ENCODE data around the gene TMEM178A. TPM values are rescaled to one million over a fixed set of nuclear protein-coding genes. Genes with fewer than 3 reads are reported as not detected.
A peak's percentile ranks its signal among the peaks of the same experiment; 100 is the strongest.

Gene TMEM178A
- total and polyA plus RNA-seq, 2 of the 4 experiments (the other 2 are of a cell fraction), result 0.18 to 1.8 TPM

DNA sequence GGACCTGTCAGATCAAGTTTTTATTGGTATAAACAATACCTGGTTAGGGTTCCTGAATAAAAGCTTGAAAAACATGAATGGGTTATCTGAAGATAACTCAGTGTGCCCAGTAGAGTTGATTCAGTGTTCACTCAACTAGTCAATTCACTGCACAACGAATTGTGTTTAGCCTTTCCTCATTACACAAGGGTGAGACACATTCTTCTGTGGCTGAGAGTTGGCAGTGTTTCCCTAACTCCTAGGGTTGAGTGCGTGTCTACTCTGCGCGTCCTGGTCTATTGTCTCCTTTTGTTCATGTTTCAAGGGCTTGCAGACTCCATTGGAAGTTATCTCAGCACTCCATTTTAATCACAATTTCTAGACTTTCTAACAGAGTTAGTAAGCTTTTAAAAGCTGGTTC lies 32.8 kb upstream of the TMEM178A start:
- Histone ChIP-seq H3K18ac (ENCODE audit: low read depth, low read length) (peak overlapping the region; percentile 60; the same call in 1 of the 2 replicates), H3K36me3 (ENCODE audit: control insufficient read depth, insufficient read depth, low read length) (no peaks in the 10 kb centered on the region), H3K4me2 (ENCODE audit: low read depth, low read length) (no peak overlapping the region), H2AK9ac (replicated peaks; ENCODE audit: low read depth, low read length, poor library complexity) (no peak overlapping the region), H3K79me1 (ENCODE audit: low read depth in 1 of 2, low read length in 2 of 2) (no peaks in the 10 kb centered on the region), H2AFZ (replicated peaks; ENCODE audit: low read length, poor library complexity) (peak overlapping the region; percentile 5), H3K27ac (ENCODE audit: insufficient read depth, low read length) (no peak overlapping the region), H2BK120ac (ENCODE audit: low read depth, low read length) (peak overlapping the region; percentile 37; the same call in 1 of the 2 replicates), H3K4me1 (ENCODE audit: control insufficient read depth, insufficient read depth, low read length) (peaks cover 6% of the 10 kb centered on the region; the same call in 1 of the 2 replicates), H2BK15ac (ENCODE audit: low read depth, low read length) (peak overlapping the region; percentile 51; the same call in 1 of the 3 replicates), H3K56ac (ENCODE audit: extremely low read depth, insufficient read depth, low read length) (no peak overlapping the region), H2AK5ac (ENCODE audit: low read depth, low read length) (peak overlapping the region; percentile 52; the same call in 1 of the 2 replicates), H4K91ac (ENCODE audit: insufficient read depth, low read depth, low read length) (no peak overlapping the region), H3K9me3 (ENCODE audit: control insufficient read depth, insufficient read depth, low read length) (no peaks in the 10 kb centered on the region), H4K5ac (ENCODE audit: low read depth, low read length) (no peak overlapping the region), H3K27me3 (ENCODE audit: control insufficient read depth, insufficient read depth, low read length) (no peaks in the 10 kb centered on the region), H4K8ac (ENCODE audit: low read depth in 2 of 2, low read length in 2 of 2) (peak overlapping the region in 1 of 2 experiments; percentile 36; a peak in 1 of 4 replicates), H3K23ac (ENCODE audit: low read depth, low read length) (no peak overlapping the region), H3K9ac (ENCODE audit: low read depth, low read length) (no peak overlapping the region), H2BK5ac (ENCODE audit: low read depth, low read length, poor library complexity, severe bottlenecking) (peak overlapping the region; percentile 64), H2BK20ac (ENCODE audit: low read depth, low read length) (peak overlapping the region; percentile 40), H3K9me1 (ENCODE audit: insufficient read depth, low read length) (peaks cover 3% of the 10 kb centered on the region), H3K4ac (ENCODE audit: low read depth, low read length) (peak overlapping the region; percentile 58; the same call in 1 of the 2 replicates), H3K4me3 (ENCODE audit: insufficient read depth, low read depth, low read length) (no peak overlapping the region), H3K14ac (replicated peaks; ENCODE audit: low read depth, low read length) (peak overlapping the region; percentile 81), H4K20me1 (ENCODE audit: insufficient read depth, low read length) (no peaks in the 10 kb centered on the region)
- ATAC-seq (ENCODE audit: low read depth) (0 out of 2 replicates have a peak, but pooled peaks have one; percentile 38), DNase-seq (peak; percentile 84)
- intact Hi-C loops (cut with micrococcal nuclease) (loop anchor here (5.0 kb wide), 1 partner anchor 39 kb away; no protein-coding TSS in a partner anchor), in situ Hi-C loops (cut with MboI; ENCODE audit: low sequenced_read_pairs) (no loop called here), dilution Hi-C loops (cut with HindIII; ENCODE audit: low sequenced_read_pairs, unreplicated experiment) (no loop called here)
- CTCF ChIA-PET, result interaction anchor here (1.5 kb wide), 1 partner anchor 39 kb away, joined by 3 read pairs; no protein-coding TSS in a partner anchor
- TF ChIP-seq BHLHE40 (IDR thresholded peaks at IDR 0.05; ENCODE audit: low read depth, low read length) (no peak), MXI1 (IDR thresholded peaks at IDR 0.05; ENCODE audit: borderline replicate concordance, low read depth, low read length) (no peak), CHD1 (IDR thresholded peaks at IDR 0.05; ENCODE audit: low read depth, low read length) (no peak), CEBPB (IDR thresholded peaks at IDR 0.05; ENCODE audit: low read depth, low read length) (0 out of 2 replicates have a peak, but pooled peaks have one; percentile 17), RAD21 (IDR thresholded peaks at IDR 0.05; ENCODE audit: low read length) (no peak)
- TF ChIP-seq, protein P1, sequence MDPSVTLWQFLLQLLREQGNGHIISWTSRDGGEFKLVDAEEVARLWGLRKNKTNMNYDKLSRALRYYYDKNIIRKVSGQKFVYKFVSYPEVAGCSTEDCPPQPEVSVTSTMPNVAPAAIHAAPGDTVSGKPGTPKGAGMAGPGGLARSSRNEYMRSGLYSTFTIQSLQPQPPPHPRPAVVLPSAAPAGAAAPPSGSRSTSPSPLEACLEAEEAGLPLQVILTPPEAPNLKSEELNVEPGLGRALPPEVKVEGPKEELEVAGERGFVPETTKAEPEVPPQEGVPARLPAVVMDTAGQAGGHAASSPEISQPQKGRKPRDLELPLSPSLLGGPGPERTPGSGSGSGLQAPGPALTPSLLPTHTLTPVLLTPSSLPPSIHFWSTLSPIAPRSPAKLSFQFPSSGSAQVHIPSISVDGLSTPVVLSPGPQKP (IDR thresholded peaks at IDR 0.05; ENCODE audit: borderline replicate concordance, low read depth, low read length), result no peak
- no CpG with 5 or more reads among the region's 4 CpGs for WGBS, 2 experiments (ENCODE audit: extremely low coverage in 2 of 2, insufficient read length in 1 of 2)
- POLR2A ChIA-PET (ENCODE audit: unreplicated experiment), result no interaction called here
- BruUV-seq (replicated peaks), result no TSS peak

Measured in IMR-90 (cell line).